Upper lobe of left lung (tissue), 4 donors: ENCODE results near the gene ACTRT2.

Experiments
- POLR2A ChIP-seq, 4 donors: fragments of 450-650 bp; IDR thresholded peaks; one replicate each; pipeline ENCODE4 v1.5.1; 2016 to 2017; ENCODE audit warnings: antibody characterized with exemption in 4 of 4, mild to moderate bottlenecking in 2 of 4
- POLR2AphosphoS5 ChIP-seq, 2 donors: sonication (generic); formaldehyde crosslinking; IDR thresholded peaks; one replicate each; pipeline ENCODE4 v1.5.1; 2017; ENCODE audit warnings: antibody characterized with exemption in 2 of 2
- TF ChIP-seq, protein P1 (sequence below), 6 experiments: fragments of 450-650 bp in 4 of 6; fragments of 200-600 bp in 2 of 6; sonication (generic) in 2 of 6; IDR thresholded peaks; one replicate each; pipeline ENCODE4 v1.5.1; 2016 to 2019; ENCODE audit warnings: antibody characterized with exemption in 6 of 6

DNA sequence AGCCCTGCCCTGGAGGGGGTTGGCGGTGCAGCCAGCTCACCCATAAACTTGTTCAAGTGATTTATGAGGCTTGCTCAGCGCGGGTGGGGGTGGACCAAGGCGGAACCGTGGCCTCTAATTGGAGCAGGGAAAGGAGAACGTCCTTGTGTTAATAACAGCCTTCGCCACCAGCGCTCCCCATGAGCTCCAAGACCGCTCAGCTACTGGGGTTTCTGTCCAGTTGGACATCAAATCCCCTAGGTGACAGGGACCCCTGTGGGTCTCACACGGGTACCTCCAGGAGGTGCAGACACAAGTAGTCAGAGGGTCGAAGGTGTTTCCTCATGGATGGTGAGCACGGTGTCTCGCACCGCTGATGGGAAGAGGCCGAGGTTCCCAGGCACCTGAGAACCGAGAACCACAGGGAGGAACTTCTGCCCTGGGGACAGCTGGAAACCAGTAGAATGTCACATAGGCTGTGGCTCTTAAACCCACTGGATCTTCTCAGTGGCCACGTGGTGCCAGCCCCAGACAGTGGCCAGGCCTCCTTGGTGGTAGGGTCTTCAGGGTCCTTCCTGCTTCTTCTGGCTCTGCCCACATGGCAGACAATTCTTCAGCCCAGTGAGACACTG lies 3.7 kb upstream of the ACTRT2 start:
- TF ChIP-seq, protein P1, sequence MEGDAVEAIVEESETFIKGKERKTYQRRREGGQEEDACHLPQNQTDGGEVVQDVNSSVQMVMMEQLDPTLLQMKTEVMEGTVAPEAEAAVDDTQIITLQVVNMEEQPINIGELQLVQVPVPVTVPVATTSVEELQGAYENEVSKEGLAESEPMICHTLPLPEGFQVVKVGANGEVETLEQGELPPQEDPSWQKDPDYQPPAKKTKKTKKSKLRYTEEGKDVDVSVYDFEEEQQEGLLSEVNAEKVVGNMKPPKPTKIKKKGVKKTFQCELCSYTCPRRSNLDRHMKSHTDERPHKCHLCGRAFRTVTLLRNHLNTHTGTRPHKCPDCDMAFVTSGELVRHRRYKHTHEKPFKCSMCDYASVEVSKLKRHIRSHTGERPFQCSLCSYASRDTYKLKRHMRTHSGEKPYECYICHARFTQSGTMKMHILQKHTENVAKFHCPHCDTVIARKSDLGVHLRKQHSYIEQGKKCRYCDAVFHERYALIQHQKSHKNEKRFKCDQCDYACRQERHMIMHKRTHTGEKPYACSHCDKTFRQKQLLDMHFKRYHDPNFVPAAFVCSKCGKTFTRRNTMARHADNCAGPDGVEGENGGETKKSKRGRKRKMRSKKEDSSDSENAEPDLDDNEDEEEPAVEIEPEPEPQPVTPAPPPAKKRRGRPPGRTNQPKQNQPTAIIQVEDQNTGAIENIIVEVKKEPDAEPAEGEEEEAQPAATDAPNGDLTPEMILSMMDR (IDR thresholded peaks at IDR 0.05): no peak
- no peak for TF ChIP-seq POLR2A (IDR thresholded peaks at IDR 0.05)
- TF ChIP-seq POLR2AphosphoS5 (IDR thresholded peaks at IDR 0.05): no peak
